Endometrial microvascular endothelial cells (primary cell): Measurements from ENCODE around the gene ZNF587B. TPM values are rescaled to one million over a fixed set of nuclear protein-coding genes. Genes with fewer than 3 reads are reported as not detected.
"Not testable (repeated sequence)": the region's sequence is repeated elsewhere in the genome, so short reads cannot be mapped to it uniquely, and the experiment has no call there.

Experiments
- in situ Hi-C: cut with HindIII; loops from 2 replicates; pipeline ENCODE4 v1.10.0; 2017; ENCODE audit warnings: low sequenced_read_pairs, low pct_unique_long_range_greater_than_20kb; ENCODE audit errors: inconsistent ontology term
- total RNA-seq: library from RNA; depleted of rRNA; stranded (reverse); fragments of >200 nt; gene quantifications from one replicate; pipeline ENCODE4 v1.2.3, GENCODE V29; 2015; ENCODE audit errors: inconsistent ontology term

ZNF587B gene
- 7.4 TPM for total RNA-seq

DNA sequence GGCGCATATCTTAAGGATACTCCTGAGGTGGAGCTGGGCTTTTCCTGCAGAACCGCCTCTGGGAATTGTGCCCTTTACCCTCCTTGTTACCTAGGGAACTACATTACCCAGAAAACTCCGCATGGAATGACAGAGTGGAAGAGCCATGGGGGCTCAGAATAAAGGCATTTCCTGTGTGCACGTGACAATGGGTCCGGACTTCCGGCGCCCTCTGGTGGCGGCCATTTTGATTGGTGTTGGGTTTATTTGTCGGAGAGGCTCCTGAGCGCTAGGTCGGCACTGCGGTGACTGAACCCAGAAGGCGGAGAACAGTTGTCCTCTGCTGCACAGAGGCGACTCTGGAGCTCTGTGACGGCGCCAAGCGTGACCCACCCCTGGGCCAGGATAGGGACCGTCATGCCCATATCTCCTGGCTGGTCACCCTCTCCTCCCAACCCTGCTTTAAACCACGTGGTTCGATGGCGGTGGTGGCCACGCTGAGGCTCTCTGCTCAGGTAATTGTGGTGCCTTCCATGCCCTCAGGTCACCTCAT is at the start of gene ZNF587B:
ZNF587B (plus strand) TSS at position 229 of the 532 bp plus-strand sequence; CDS start at position 459, 230 bp downstream.
- in situ Hi-C loops, result no loop called here

DNA sequence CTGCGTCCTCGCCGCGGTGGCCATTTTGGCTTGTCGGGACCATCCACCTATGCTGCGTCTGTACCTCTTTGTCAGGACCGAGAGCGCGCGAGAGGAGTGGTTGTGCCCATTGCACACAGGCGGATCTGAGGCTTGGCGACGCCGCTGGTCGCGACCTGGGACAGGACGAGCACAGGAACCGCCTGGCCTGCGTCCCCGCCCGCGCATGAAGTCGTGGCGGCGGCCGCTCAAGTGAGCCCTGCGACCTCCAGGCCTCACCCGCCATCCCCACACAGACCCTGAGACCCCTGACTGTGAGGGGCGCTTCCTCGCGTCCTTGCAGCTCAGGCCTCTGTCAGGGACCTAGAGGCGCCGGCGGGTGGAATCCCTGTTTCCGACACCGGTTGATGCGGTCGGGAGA is 43.8 kb upstream of the ZNF587B start:
- in situ Hi-C loops, result no loop called here

DNA sequence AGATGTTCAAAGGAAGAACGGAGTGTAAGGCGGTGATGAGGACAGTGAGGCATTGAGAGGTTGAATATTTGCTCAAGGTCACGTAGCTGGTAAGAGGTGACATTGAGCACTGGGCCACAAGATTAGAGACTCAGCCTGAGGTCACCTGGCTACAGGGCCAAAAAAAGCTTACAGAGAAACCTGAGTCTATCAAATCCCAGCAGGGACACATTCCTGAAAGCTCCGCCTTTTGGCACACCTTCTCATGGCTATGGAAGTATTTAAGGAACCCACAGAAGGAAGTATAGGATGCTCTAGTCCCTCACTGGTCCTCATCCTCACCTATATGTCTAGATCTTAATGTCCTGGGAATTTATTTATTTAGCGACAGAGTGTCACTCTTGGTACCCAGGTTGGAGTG is 43.2 kb upstream of the ZNF587B start:
- in situ Hi-C loops, result no loop called here

DNA sequence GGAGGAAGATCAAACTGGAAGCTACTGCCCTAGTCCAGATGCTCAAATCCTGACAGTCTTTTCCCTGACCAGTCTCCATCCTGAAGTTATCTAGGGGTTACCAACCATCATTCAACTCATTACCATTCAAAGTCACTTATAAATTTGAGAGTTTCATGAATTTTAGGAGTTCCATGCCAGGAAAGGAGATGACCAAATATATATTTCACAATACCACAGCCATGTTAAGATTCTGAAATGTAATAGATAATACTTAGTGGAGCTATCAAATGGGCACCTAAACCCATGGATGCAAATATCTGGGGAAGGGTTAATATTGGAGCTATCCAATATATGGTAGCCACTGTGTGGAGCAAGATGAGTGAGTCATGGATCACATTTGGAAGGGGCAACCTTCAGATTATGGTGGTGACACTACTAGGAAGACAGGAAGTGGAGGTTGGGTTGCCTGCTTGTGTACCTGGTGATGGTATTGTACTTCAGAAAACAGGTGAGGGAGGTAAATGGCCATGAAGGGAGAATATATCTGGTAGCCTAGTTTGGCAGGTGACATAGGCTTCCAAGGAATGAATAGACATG is 41.9 kb upstream of the ZNF587B start:
- in situ Hi-C loops, result no loop called here

DNA sequence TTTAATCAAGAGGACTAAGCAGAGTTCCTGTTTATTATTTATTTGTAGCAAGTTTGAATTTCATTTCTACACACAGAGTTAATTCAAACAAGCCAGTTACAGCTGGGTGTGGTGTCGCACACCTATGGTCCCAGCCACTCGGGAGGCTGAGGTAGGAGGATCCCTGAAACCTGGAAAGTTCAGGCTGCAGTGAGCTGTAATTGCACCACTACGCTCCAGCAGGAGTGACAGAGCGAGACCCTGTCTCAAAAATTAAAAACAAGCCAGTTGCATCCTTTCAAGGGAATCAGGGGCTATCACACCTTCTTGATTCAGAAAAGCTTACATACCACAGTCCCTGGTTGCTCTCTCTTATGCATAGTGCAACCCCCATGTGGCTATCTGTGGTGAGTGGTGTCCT is 40.8 kb upstream of the ZNF587B start:
- in situ Hi-C loops, result no loop called here

DNA sequence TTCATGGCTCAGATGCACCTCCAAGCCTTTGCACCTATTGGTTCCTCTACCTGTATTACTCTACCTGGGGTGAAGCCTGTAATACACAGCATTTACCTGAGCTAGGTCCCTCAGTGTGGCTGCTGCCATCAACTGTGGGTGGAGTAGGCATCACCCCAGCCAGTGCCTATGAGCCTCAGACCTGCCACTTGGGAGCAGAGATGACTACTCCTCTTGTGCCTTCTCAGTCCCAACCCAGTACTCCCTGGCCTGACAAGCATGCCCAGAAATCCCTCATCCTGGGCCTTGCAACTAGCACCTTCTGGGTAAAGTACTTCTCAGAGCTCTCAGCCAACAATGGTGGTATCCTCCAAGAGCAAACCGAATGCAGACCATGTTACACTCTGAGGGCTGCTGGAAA is 33.5 kb upstream of the ZNF587B start:
- in situ Hi-C loops, result not testable (repeated sequence)

DNA sequence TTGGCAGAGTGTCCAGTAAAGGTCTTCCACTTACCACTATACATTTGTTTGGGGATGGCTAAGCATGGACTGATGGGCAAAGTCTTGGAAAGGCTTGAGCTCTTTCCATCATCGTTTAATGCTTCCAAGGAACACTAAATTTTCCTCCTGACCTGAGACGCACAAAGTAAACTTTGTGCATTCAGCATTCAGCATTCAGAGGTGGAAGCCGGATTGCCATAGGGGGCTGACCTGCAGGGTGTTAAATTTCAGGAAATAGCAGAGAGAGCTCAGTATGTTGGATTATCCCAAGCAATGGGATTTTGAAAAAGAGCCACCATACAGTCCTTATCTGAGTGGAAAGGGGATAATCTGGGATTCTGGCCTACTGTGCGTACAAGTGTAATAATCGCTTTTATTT is 29.4 kb upstream of the ZNF587B start:
- in situ Hi-C loops, result no loop called here

DNA sequence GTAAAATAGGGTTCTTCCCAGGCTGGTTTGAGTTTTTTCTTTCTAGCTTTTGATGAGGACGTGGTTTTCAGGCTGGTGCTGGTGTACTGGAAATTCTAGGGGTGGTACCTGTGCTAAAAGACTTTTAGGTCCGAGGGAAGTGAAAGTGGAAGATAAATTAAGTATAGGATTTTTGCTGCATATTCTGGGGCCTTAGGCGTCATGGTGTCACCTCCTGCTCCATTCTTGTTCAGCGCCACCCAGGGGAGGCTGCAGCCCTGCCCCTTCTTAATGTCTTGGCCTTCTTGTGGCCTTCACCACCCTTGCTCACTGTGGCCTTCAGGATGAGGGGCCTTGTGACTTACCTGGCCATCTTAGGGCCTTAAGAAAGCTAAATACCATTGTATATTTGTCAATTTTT is 27.8 kb upstream of the ZNF587B start:
- in situ Hi-C loops, result no loop called here

DNA sequence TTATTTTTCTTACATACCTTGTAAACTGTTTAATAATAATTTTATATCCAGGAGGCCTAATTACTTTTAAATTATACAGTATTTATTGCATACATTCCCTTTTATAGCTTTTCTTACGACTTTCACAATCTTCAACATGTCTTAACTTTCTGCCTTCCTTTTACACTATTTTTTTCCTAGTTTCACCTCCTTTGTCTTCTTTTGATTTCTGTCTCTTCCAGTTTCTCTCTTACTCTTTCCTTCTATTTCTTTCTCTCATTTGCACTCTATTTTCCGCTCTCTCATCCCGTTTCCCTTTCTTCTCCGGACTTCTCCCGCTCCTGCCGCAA is 26.9 kb upstream of the ZNF587B start:
- in situ Hi-C loops, result no loop called here

DNA sequence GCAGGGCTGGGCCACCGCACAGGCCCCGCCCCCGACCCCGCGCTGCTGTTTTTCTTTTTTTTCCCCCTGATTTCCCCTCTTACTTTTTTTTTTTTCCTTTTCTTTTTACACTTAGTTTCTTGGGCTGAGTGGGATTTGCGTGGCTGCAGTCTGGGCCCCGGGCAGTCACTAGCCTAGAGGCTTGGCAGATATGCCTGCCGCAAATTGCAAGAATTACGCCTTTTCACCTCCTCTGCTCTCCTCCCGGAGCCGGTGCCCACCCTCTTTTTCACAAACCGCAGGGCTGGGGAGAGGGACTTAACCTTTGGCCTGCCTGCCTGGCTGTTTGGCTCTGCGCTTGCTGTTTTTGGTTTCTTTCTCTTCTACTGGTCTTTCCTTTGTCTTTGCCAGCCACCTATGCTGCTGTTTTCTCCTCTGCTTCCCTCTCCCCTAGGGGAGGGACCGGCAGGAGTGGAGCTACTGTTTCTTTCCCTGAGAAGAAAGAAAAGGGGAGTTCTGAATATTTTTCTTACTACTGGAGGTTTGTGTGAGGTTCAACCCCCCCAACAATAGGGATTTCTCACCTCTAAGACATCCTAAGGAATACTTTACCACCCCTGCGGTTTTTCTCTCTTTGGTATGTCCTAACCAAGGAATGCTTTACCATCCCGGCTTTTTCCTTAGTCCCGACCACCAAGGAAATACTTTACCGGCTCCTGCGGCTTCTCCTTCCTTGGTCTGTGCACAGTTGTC is 26.3 kb upstream of the ZNF587B start:
- in situ Hi-C loops, result no loop called here

DNA sequence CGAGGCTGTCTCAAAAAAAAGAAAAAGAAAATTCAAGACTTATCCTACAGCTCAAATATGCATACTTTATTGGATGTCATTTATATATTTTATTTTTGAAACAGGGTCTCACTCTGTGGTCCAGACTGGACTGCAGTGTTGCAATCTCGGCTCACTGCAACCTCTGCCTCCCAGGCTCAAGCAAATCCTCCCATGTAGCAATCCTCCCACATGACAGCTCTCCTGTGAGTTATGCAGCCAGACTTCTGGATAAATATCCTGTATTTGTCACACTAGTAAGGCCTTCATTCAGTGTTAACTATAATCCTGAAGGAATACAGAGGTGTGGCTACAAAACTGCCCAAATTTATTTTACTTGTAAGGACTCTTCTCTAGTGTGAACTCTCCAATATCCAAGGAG is 22.6 kb upstream of the ZNF587B start:
- in situ Hi-C loops, result no loop called here

DNA sequence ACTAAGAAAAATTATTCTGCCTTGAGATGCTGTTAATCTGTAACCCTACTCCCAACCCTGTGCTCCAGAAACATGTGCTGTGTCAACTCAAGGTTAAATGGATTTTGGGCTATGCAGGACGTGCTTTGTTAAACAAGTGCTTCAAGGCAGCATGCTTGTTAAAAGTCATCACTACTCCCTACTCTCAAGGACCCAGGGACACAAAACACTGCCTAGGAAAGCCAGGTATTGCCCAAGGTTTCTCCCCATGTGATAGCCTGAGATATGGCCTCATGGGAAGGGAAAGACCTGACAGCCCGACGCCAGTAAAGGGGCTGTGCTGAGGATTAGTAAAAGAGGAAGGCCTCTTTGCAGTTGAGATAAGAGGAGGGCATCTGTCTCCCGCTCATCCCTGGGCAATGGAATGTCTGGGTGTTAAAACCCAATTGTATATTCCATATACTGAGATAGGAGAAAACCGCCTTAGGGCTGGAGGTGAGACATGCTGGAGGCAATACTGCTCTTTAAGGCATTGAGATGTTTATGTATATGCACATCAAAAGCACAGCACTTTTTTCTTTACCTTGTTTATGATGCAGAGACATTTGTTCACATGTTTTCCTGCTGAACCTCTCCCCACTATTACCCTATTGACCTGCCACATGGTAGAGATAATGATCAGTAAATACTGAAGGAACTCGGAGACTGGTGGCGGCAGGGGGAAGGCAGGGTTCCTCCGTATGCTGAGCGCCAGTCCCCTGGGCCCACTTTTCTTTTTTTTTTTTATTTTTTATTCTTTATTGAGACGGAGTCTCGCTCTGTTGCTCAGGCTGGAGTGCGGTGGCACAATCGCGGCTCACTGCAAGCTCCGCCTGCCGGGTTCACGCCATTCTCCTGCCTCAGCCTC is 19.4 kb upstream of the ZNF587B start:
- in situ Hi-C loops, result not testable (repeated sequence)

DNA sequence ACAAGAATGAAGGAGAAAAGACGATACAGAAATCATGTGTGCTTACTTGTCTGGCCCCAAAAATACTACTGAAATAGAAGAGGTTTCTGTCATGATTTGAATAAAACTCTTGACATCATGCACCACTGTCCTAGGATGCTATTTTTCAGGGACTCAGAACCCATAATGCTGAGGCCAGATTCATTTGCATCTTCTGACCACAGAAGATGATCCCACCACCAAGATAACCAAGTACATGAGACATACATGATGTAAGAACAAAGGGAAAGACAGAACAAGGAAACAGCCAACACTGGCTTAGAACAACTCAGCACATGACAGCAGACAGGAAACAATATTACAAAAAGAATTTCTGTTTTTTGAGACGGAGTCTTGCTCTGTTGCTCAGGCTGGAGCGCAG is 17.9 kb upstream of the ZNF587B start:
- in situ Hi-C loops, result no loop called here

DNA sequence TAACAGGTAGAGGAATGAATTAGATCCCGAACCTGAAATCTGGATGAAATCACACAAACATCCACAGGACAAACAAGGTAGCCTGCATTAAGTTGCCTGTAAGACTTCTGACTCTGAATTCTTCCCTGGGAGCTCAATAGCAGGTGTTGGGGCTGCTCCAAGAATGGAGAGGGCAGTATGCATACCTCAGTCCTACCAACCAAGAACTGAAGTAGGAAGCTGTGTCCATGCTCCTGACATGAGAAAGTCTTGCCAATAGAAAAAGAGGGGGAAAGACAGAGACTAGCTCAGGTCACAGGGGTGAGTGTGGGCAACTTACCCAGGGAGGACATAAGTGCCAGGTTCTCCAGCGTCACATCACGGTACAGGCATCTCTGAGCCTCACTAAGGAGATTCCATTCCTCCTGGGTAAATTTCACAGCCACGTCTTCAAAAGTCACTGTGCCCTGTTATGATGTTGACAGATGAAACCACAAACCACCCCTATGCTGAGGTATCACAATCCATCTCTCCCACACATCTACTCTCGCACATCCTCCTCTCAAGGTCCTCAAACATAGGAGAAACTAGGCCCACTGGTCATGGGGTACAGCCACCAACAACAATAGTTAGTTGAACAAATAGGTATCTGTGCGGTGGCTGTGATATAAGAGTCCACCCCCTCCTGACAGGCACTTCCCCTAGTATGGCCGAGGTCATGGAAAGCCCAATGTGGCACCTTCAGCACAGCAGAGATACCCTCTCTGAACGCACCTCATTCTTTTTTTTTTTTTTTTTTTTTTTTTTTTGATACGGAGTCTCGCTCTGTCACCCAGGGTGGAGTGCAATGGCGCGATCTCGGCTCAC is 16.9 kb upstream of the ZNF587B start:
- in situ Hi-C loops, result not testable (repeated sequence)

DNA sequence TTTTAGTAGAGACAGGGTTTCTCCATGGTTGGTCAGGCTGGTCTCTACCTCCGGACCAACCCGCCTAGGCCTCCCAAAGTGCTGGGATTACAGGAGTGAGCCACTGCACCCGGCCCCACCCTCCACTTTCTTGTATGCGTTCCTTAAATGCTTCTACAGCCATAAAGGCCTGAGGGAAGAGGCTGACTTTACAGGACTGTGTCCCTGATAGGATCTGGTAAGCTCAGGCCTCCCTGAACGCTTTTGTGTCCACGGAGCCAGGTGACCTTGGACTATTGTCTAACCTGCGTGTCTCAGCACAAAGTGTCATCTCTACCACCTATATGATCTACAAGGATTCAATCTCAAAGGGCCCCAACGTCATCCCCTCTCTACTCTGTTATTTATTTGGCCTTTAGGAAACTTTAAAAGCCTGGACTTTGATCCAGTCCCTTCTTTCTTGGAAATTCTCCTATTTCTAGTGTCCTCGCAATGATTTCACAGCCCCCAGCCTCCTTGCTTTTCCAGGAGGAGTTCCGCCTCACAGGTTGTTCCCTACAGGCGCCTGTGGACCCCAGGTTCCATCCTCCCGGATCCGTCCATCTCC is 16.1 kb upstream of the ZNF587B start:
- in situ Hi-C loops, result no loop called here

DNA sequence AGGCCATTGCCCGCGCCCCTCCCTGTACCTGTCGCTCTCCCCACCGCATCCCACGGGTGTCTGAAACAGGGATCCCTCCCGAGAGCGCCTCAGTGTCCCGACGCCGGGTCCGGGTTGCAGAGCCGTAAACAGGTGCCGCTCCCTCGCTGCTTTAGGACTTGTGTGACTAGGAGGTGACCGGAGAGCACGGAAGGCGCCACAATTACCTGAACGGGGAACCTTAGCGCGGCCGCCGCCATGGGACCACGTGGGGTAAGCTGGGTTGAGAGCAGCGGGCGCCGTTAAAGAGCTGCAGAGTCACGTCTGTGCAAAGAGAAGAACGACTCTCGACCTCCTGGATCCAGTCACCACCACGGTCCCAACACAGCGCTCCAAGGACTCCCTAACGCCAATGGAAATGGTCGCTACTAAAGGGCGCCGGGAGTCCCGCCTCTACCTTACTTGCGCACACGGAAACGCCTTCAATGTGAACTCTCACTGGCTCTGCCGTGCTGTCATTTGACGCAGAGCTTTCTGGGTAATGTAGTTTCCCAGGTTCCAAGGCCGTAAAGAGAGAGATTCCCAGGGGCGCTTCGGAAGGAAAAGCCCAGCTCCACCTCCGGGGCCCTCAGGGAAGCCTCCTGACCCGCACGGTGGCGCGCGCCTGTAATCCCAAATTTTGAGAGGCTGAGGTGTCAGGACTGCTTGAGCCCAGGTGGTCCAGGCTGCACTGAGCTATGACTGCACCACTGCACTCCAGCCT is 15.4 kb upstream of the ZNF587B start, which contains the start of gene ZNF552:
ZNF552 (minus strand) TSS at position 409 of the 742 bp plus-strand sequence; CDS start at position 239, 170 bp downstream.
- in situ Hi-C loops, result no loop called here

DNA sequence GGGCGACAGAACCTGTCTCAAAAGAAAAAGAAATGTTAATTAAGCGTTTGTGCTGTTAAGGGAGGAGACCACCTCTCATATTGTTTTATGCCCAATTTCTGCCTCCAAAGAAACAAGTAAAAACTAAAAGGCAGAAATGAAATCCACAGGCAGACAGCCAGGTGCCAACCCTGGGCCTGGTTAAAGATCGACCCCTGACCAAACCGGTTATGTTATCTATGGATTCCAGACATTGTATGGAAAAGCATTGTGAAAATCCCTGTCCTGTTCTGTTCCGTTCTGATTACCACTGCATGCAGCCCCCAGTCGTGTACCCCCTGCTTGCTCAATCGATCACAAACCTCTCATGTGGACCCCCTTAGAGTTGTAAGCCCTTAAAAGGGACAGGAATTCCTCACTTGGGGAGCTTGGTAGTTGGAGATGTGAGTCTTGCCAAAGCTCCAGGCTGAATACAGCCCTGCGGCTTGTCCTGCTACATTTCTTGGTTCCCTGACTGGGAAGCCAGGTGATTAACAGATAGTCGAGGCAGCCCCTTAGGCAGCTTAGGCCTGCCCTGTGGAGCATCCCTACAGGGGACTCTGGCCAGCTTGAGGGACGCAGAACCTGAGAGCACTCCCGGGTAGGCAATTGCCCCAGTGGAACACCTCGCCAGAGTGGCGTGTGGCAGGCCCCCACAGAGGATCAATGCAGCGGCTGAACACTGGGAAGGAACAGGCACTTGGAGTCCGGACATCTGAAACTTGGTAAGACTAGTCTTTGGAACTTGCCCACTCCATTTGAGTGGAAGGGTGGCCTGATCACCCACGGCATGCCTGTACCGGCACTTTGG is 14.6 kb upstream of the ZNF587B start:
- in situ Hi-C loops, result no loop called here
